HEK293 (cell line): Measurements from ENCODE around the gene RFX4.

Experiments
- GFI1B ChIP-seq: fragments of 450-650 bp; formaldehyde crosslinking; IDR thresholded peaks from 2 replicates; pipeline ENCODE4 v1.5.1; 2016; ENCODE audit warnings: missing biosample characterization, missing genetic modification characterization
- GLI4 ChIP-seq: fragments of 450-650 bp; formaldehyde crosslinking; IDR thresholded peaks from 2 replicates; pipeline ENCODE4 v1.5.1; 2016; ENCODE audit warnings: missing biosample characterization, missing genetic modification characterization
- IKZF3 ChIP-seq: fragments of 450-650 bp; IDR thresholded peaks from 2 replicates; pipeline ENCODE4 v1.5.0; 2018; ENCODE audit warnings: missing biosample characterization, mild to moderate bottlenecking, missing genetic modification characterization, moderate library complexity
- KLF10 ChIP-seq: fragments of 450-650 bp; IDR thresholded peaks from 2 replicates; pipeline ENCODE4 v1.5.1; 2018; ENCODE audit warnings: missing biosample characterization, mild to moderate bottlenecking, missing genetic modification characterization
- KLF7 ChIP-seq: fragments of 450-650 bp; formaldehyde crosslinking; IDR thresholded peaks from 2 replicates; pipeline ENCODE4 v1.5.1; 2016; ENCODE audit warnings: missing biosample characterization, missing genetic modification characterization, borderline replicate concordance
- KLF8 ChIP-seq: fragments of 450-650 bp; formaldehyde crosslinking; IDR thresholded peaks from 2 replicates; pipeline ENCODE4 v1.5.1; 2016; ENCODE audit warnings: missing biosample characterization, missing genetic modification characterization
- OVOL3 ChIP-seq: fragments of 450-650 bp; formaldehyde crosslinking; IDR thresholded peaks from 2 replicates; pipeline ENCODE4 v1.5.1; 2016; ENCODE audit warnings: missing biosample characterization, missing genetic modification characterization
- RBAK ChIP-seq: fragments of 450-650 bp; formaldehyde crosslinking; IDR thresholded peaks from 2 replicates; pipeline ENCODE4 v1.5.1; 2016; ENCODE audit warnings: missing biosample characterization, missing genetic modification characterization
- TSHZ1 ChIP-seq: fragments of 450-650 bp; formaldehyde crosslinking; IDR thresholded peaks from 2 replicates; pipeline ENCODE4 v1.5.1; 2016; ENCODE audit warnings: missing biosample characterization, missing genetic modification characterization, borderline replicate concordance
- ZBTB20 ChIP-seq: fragments of 450-650 bp; formaldehyde crosslinking; IDR thresholded peaks from 2 replicates; pipeline ENCODE4 v1.5.1; 2016; ENCODE audit warnings: missing biosample characterization, missing genetic modification characterization
- ZBTB21 ChIP-seq: fragments of 450-650 bp; formaldehyde crosslinking; IDR thresholded peaks from 2 replicates; pipeline ENCODE4 v1.5.1; 2017; ENCODE audit warnings: missing biosample characterization, missing genetic modification characterization
- ZBTB26 ChIP-seq: fragments of 450-650 bp; formaldehyde crosslinking; optimal IDR thresholded peaks from 2 replicates; pipeline ENCODE3; 2016; ENCODE audit warnings: missing biosample characterization, mild to moderate bottlenecking, missing genetic modification characterization
- ZFP37 ChIP-seq: fragments of 450-650 bp; formaldehyde crosslinking; IDR thresholded peaks from 2 replicates; pipeline ENCODE4 v1.5.1; 2016; ENCODE audit warnings: missing biosample characterization, missing genetic modification characterization
- ZNF112 ChIP-seq: fragments of 450-650 bp; formaldehyde crosslinking; IDR thresholded peaks from 2 replicates; pipeline ENCODE4 v1.5.0; 2017; ENCODE audit warnings: missing biosample characterization, missing genetic modification characterization
- ZNF132 ChIP-seq: fragments of 450-650 bp; formaldehyde crosslinking; IDR thresholded peaks from 2 replicates; pipeline ENCODE4 v1.5.1; 2017; ENCODE audit warnings: missing biosample characterization, missing genetic modification characterization, borderline replicate concordance
- ZNF148 ChIP-seq: fragments of 450-650 bp; formaldehyde crosslinking; IDR thresholded peaks from 2 replicates; pipeline ENCODE4 v1.5.0; 2017; ENCODE audit warnings: missing biosample characterization, missing genetic modification characterization, borderline replicate concordance
- ZNF202 ChIP-seq: fragments of 450-650 bp; formaldehyde crosslinking; IDR thresholded peaks from 2 replicates; pipeline ENCODE4 v1.5.1; 2016; ENCODE audit warnings: missing biosample characterization, missing genetic modification characterization, borderline replicate concordance
- ZNF211 ChIP-seq: fragments of 450-650 bp; formaldehyde crosslinking; IDR thresholded peaks from 2 replicates; pipeline ENCODE4 v1.5.1; 2016; ENCODE audit warnings: low read depth, missing biosample characterization, missing genetic modification characterization
- ZNF223 ChIP-seq: fragments of 450-650 bp; formaldehyde crosslinking; IDR thresholded peaks from 2 replicates; pipeline ENCODE4 v1.5.1; 2016; ENCODE audit warnings: missing biosample characterization, missing genetic modification characterization
- ZNF341 ChIP-seq: fragments of 450-650 bp; formaldehyde crosslinking; IDR thresholded peaks from 2 replicates; pipeline ENCODE4; 2016; ENCODE audit warnings: low read depth, missing biosample characterization, missing genetic modification characterization
- ZNF391 ChIP-seq: fragments of 450-650 bp; formaldehyde crosslinking; IDR thresholded peaks from 2 replicates; pipeline ENCODE4 v1.5.1; 2016; ENCODE audit warnings: low read depth, missing biosample characterization, missing genetic modification characterization, borderline replicate concordance
- ZNF426 ChIP-seq: fragments of 450-650 bp; formaldehyde crosslinking; IDR thresholded peaks from 2 replicates; pipeline ENCODE4 v1.5.1; 2017; ENCODE audit warnings: missing biosample characterization, missing genetic modification characterization, mild to moderate bottlenecking, inconsistent platforms, moderate library complexity
- ZNF555 ChIP-seq: fragments of 450-650 bp; formaldehyde crosslinking; conservative IDR thresholded peaks from 2 replicates; pipeline ENCODE4 v1.5.1; 2017; ENCODE audit warnings: missing biosample characterization, mild to moderate bottlenecking, missing genetic modification characterization, inconsistent platforms
- ZNF561 ChIP-seq: fragments of 450-650 bp; IDR thresholded peaks from 2 replicates; pipeline ENCODE4 v1.5.1; 2018; ENCODE audit warnings: missing biosample characterization, missing genetic modification characterization, borderline replicate concordance
- ZNF626 ChIP-seq: fragments of 450-650 bp; sonication (Bioruptor Pico); formaldehyde crosslinking; IDR thresholded peaks from 2 replicates; pipeline ENCODE4 v1.5.1; 2018; ENCODE audit warnings: missing biosample characterization, missing genetic modification characterization, inconsistent platforms
- ZNF677 ChIP-seq: fragments of 450-650 bp; IDR thresholded peaks from 2 replicates; pipeline ENCODE4 v1.5.0; 2018; ENCODE audit warnings: missing biosample characterization, mild to moderate bottlenecking, missing genetic modification characterization, moderate library complexity
- ZNF747 ChIP-seq: fragments of 450-650 bp; formaldehyde crosslinking; IDR thresholded peaks from 2 replicates; pipeline ENCODE4 v1.5.1; 2016; ENCODE audit warnings: missing biosample characterization, missing genetic modification characterization
- ZNF830 ChIP-seq: fragments of 450-650 bp; IDR thresholded peaks from 2 replicates; pipeline ENCODE4 v1.5.0; 2018; ENCODE audit warnings: missing biosample characterization, missing genetic modification characterization, low read depth, mild to moderate bottlenecking, moderate library complexity

Gene RFX4

GRCh38 chr12:106774005-106774807, 191.4 kb downstream of the RFX4 start, which contains the start of gene RIC8B (continued):
- TF ChIP-seq ZNF426 (tag by site-specific recombination) = no peak
- TF ChIP-seq GLI4 (tag by site-specific recombination) = no peak
- peak; percentile 99 for TF ChIP-seq ZBTB20 (tag by site-specific recombination)
- peak; percentile 94 for TF ChIP-seq KLF8 (tag by site-specific recombination)
- TF ChIP-seq ZNF747 (tag by site-specific recombination) = no peak
- TF ChIP-seq ZNF211 (tag by site-specific recombination) = no peak
- no peak for TF ChIP-seq ZNF202 (tag by site-specific recombination)
- TF ChIP-seq GFI1B (tag by site-specific recombination) = no peak
- TF ChIP-seq ZNF223 (tag by site-specific recombination) = no peak
- TF ChIP-seq ZNF561 (tag by site-specific recombination) = 0 out of 2 replicates have a peak, but pooled peaks have one; percentile 18
- TF ChIP-seq ZNF391 (tag by site-specific recombination) = peak; percentile 55; the same call in 1 of the 2 replicates
- TF ChIP-seq KLF7 (tag by site-specific recombination) = no peak; the same call in 1 of the 2 replicates
- peak; percentile 98 for TF ChIP-seq ZBTB21 (tag by site-specific recombination)
- no peak for TF ChIP-seq RBAK (tag by site-specific recombination)
- TF ChIP-seq ZNF830 (tag by site-specific recombination) = no peak
- no peak for TF ChIP-seq ZNF112
- peak; percentile 99 for TF ChIP-seq OVOL3 (tag by site-specific recombination)
- TF ChIP-seq ZNF148 = no peak
- TF ChIP-seq IKZF3 = peak; percentile 99
- TF ChIP-seq ZFP37 (tag by site-specific recombination) = peak; percentile 46; the same call in 1 of the 2 replicates
- peak; percentile 36; the same call in 1 of the 2 replicates for TF ChIP-seq TSHZ1 (tag by site-specific recombination)
- no peak for TF ChIP-seq ZNF555 (tag by site-specific recombination)
- TF ChIP-seq ZNF677 = no peak
- no peak for TF ChIP-seq ZNF626 (tag by site-specific recombination)
- TF ChIP-seq ZNF341 (tag by site-specific recombination) = peak; percentile 98
- TF ChIP-seq ZBTB26 (tag by site-specific recombination) = peak; percentile 96
- TF ChIP-seq KLF10 (tag by site-specific recombination) = no peak
- TF ChIP-seq ZNF132 = no peak
